NCI-H82 (cell line): ENCODE measurements around the gene SAAL1.

Source experiments
- DNase-seq: peaks from one replicate; lab custom pipeline; 2025; lab: John Stamatoyannopoulos, UW

SAAL1 gene

GRCh38 chr11:18088366-18088765, 17.5 kb downstream of the SAAL1 start:
- DNase-seq = no peak

- DNase-seq = peak; percentile 46
Measured at GRCh38 chr11:18081551-18081950, 24.3 kb downstream of the SAAL1 start.

- no peak for DNase-seq
Measured at GRCh38 chr11:18080451-18080850, 25.4 kb downstream of the SAAL1 start.

- DNase-seq = no peak
Measured at GRCh38 chr11:18078909-18079308, 27.0 kb downstream of the SAAL1 start.

GRCh38 chr11:18075444-18075843, 30.4 kb downstream of the SAAL1 start:
- no peak for DNase-seq

- peak; percentile 24 for DNase-seq
Measured at GRCh38 chr11:18071098-18071705, 34.7 kb downstream of the SAAL1 start.

DNA sequence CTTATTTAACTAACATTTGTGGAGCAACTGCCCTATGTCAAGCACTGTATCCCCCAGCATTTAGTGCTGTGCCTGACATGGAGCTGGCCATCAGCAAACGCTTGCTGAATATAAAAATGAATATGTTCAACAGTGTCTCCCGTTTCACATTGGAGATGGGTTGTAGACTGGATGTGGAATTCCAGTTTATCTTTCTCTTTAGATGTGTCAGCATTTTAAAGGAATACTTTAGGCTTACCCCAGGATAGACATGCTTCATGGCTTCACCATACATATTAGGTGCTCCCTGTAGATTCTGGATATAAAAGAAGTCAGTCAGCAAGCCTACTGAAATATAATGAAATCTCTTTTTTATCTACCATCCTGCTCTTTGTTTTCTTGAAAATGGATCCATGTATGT, 38.5 kb downstream of the SAAL1 start:
- no peak for DNase-seq

DNA sequence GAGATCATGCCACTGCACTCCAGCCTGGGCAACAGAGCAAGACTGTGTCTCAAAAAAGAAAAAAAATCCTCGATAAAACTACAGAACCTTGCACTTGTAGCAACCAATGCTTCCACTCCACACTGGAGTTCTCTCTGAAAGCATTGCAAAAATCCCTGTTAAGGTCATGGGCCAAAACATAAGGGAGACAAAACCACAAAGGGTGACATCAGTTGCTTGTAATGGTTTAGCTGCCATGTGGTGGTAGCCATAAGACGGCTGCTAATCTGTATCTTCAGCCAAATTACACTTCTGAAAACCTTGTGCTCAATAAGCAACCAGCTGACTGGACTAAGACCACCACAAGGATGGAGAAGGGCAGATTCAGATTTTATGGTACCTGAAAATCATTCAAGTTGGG, 39.3 kb downstream of the SAAL1 start:
- DNase-seq = peak; percentile 42

DNA sequence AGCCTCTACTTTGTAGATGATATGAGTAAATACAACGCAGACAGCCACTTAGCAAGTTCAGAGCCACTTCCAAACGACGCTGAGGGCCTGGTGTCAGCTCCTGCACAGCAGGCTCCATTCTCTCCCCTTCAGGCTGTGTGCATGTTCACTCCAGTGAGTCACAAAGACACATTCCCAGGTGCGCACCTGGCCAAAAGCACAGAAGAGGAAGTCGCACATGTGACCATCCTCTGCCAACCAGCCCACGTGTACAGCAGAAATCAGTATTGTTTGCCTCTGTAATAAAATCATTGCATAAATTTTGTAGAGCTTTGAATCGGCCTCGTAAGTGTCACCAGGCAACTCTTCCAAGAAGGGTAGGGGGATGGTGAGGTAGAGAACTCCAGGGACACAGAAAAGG, 40.3 kb downstream of the SAAL1 start:
- peak; percentile 37 for DNase-seq

DNA sequence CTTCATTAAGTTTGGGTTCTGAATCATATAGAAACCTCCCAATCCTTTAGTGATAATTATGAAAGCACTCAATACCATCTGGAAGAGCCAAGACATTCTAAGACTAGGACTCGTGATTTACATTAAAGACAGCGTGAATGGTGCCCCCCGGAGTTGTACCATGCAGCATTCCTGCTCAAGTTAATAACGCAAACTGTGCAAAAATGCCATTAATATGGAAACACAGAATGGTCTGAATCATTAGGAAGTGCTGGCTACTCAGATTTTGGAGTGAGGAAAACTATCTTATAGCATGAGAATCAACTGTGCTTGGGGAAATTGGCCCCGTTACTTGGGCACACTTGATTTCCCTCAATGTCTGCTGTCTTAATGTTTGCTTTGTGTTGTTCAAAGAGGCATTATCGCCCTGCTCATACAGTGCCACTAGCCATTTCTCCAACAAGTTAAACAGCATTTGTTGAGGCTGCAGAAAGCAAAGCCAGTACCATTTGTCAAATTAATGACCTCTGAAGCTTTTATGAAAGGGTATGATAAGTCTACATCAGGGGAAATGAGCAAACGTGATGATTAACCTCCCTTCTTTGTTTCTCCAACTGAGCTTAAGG, 41.3 kb downstream of the SAAL1 start:
- DNase-seq = no peak

GRCh38 chr11:18063862-18064434, 41.9 kb downstream of the SAAL1 start:
- DNase-seq = peak; percentile 95

DNA sequence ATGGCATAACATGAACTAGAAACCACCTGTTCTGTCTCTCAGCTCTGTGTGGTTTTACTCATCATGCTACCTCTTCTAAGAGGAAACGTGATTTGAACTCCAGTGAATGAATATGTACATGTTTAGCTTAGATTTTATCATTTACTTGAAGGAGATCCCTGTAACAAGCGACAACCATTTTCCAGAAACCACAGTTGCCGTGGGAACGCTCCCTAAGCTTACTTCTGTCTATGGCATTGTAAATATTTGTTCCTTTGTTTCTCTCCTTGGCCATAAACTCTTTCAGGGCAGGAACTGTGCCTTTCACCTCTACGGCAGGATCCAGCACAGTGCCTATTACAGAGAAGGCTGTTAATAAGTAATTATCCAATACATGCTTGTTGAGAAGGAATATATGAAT, 42.8 kb downstream of the SAAL1 start:
- DNase-seq = peak; percentile 54

DNA sequence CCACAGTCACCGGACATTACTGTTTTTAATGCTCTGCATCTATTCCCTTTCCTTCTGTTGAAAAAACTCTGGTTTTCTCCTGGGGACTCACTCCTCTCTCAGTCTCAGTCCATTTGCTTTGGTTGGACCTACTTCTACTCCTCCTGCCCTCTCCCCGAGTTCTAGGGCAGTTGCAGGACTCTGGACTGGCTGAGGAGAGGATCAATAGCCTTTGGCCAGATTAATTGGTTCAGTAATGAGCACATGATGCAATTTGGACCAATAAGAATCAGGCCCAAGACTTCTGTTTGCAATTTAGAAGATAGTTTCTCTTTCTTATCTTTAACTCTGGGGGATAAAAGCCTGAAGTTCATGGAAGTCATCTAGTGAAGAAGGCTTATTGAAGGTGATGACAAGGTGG, 44.5 kb downstream of the SAAL1 start:
- DNase-seq = no peak

DNA sequence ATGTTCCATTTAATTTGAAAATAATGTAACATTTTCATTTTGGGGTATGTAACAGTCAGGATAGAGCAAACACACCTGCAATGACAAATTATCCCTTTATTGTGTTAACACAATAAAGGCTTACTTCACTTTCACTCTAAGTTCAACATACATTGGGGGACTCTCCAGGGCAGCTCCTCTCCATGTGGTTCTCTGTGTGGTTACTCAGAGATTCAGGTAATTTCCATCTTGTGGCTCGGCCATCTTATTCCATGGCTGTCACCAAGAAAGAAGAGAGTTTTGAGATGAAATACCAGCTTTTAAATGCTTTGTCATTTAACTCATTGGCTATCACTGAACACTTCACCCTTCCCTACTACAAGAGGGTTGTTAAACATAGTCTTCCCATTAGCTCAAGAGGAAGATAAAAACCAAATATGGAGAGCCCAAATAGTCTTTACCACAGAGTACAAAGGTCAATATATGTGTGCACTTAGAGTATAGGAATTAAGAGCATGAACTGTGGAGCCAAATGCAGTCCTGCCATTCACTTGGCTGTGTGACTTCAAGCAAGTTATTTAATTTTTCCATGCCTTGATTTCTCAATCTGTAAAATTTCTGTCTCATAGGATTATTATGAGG, 49.2 kb downstream of the SAAL1 start:
- no peak for DNase-seq

DNA sequence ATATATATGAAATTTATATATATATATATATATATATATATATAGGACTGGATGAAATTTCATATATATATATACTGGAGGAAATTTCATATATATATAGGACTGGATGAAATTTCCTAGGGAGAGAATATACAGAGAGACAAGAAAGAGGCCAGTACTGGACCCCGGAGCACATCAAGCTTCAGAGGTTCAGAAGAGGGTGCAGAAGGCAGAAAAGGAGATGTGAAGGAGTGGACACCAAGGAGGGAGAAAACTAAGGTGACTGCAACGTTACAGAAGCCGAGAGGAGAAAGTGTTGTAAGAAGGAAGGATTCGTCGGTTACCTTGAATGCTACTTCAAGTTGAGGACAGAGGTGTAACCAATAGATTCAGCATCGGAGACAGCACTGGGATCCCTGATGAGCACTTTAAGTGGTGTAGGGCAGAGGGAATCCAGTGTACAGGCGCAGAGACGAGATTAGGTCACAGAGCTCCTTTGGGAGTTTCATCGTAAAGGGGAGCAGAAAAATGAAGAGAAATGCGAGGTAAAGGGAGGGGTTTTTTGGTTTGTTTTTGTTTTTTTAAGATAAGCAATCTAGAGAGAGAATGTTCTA, 51.3 kb downstream of the SAAL1 start:
- DNase-seq = no peak

DNA sequence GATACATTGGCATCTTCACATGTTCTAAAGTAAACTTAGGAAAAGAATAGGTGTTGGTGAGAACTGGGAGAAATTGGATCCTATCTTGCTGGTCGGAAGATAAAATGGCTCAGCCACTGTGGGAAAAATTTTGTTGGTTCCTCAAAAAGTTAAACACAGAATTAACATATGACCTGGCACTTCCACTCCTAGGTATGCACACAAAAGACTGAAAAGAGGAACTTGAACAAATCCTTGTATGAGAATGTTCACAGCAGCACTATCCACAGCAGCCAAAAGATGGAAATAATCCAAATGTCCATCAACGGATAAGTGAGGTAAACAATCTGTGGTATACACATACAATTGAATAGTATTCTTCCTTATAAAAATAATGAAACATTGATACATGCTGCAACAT, 55.0 kb downstream of the SAAL1 start:
- no peak for DNase-seq

DNA sequence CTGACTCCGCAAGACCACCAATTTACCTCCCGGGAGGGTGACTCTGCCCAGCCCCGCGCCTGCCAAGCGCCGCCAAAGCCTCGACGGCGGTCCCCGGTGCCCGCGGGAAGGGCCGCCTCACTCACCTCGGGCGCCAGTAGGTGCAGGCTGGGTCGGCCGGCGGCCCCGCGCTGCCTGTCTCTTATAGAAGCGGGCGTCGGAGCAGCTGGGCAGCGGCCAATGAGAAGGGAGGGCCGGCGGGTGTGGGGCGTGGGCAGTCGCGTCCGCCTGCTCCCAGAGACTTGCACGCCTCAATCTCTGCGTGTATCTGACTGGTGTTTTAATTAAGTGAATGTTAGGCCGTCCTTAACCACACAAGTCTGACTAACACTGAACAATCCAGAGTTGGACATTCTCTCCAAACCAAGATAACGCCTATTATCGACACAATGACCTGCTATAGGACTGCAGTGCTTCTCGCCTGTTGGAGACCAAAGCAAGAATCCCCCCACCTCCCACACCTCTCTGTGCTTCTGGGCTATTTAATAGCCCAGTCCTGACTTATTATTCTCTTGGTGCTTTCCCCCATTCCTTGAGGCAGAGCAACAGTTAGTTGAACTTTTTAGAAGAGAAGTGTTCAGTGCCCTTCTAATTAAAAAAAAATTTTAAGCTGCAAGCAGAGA, 59.6 kb downstream of the SAAL1 start, which contains the start of gene TPH1:
Gene TPH1 (minus strand): TSS at position 154 of the 662 bp plus-strand sequence. CDS start 5,507 bp downstream, outside the sequence.
- peak; percentile 81 for DNase-seq

DNA sequence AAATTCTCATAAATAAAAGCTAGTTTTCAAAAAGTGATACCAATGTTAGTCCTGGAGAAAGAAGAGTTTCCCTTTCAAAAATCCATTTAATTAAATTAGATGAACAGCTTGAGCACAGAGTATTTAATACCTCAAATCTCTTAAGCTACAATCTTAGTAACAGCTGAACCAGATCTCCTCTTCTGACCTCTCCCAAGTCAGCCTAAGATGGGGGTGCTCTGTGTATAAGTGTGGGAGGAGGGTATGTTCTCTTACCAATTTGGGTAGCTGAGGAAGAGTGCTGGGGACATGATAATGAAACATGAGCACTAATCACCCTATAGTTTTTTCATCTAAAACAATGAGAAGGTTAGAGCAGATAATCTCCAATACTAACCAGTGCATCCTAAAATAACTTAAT, 69.4 kb downstream of the SAAL1 start:
- peak; percentile 94 for DNase-seq
